Activated naive CD4-positive, alpha-beta T cell treated with anti-CD3 and anti-CD28 coated beads, Interleukin-2, amount 10 ng/mL, durations not matched to agents 7 days and 5 days (primary cell): ENCODE results near the gene HEXA.
"Not testable (repeated sequence)": the region's sequence is repeated elsewhere in the genome, so short reads cannot be mapped to it uniquely, and the experiment has no call there.

Experiments used
- CTCF ChIA-PET: fragments of 350-600 bp; sonication (Branson Sonifier 250); formaldehyde crosslinking; loops from one replicate; lab custom pipeline; 2021; ENCODE audit warnings: antibody characterized with exemption; lab: Charles Lee
- DNase-seq: peaks from one replicate; pipeline ENCODE4 v3.0.0-alpha.2; 2020
- H3K27ac Mint-ChIP-seq: one replicate; pipeline ENCODE4 v1.8.0; 2021; ENCODE audit warnings: mild to moderate bottlenecking, moderate library complexity, mixed read lengths
- H3K27me3 Mint-ChIP-seq: one replicate; pipeline ENCODE4 v1.8.0; 2021; ENCODE audit warnings: mild to moderate bottlenecking, mixed read lengths
- H3K36me3 Mint-ChIP-seq: one replicate; pipeline ENCODE4 v1.8.0; 2021; ENCODE audit warnings: mixed read lengths
- H3K4me1 Mint-ChIP-seq: one replicate; pipeline ENCODE4 v1.8.0; 2021; ENCODE audit warnings: mixed read lengths
- H3K4me3 Mint-ChIP-seq: one replicate; pipeline ENCODE4 v1.8.0; 2021; ENCODE audit warnings: mild to moderate bottlenecking, moderate library complexity, mixed read lengths
- H3K9me3 Mint-ChIP-seq: one replicate; pipeline ENCODE4 v1.8.0; 2021; ENCODE audit warnings: mixed read lengths

HEXA gene

GRCh38 chr15:72396331-72396730 lies 20.5 kb upstream of the HEXA start:
- H3K9me3 Mint-ChIP-seq, H3K27me3 Mint-ChIP-seq, H3K36me3 Mint-ChIP-seq, CTCF ChIA-PET, DNase-seq, H3K4me1 Mint-ChIP-seq, H3K4me3 Mint-ChIP-seq, H3K27ac Mint-ChIP-seq: not testable (repeated sequence)

GRCh38 chr15:72389231-72389630 lies 13.4 kb upstream of the HEXA start:
- Mint-ChIP-seq H3K4me3 (no peak overlapping the region), H3K9me3 (no peaks in the 10 kb centered on the region), H3K36me3 (no peaks in the 10 kb centered on the region), H3K27ac (no peak overlapping the region), H3K27me3 (peaks cover 9% of the 10 kb centered on the region), H3K4me1 (no peaks in the 10 kb centered on the region)
- no peak for DNase-seq
- CTCF ChIA-PET = no interaction called here

- H3K9me3 Mint-ChIP-seq = no peaks in the 10 kb centered on the region
- CTCF ChIA-PET = no interaction called here
- H3K4me3 Mint-ChIP-seq = no peak overlapping the region
- no peaks in the 10 kb centered on the region for H3K36me3 Mint-ChIP-seq
- peaks cover 17% of the 10 kb centered on the region for H3K27me3 Mint-ChIP-seq
- no peak overlapping the region for H3K27ac Mint-ChIP-seq
- no peak for DNase-seq
- no peaks in the 10 kb centered on the region for H3K4me1 Mint-ChIP-seq
These were observed 11.9 kb upstream of the HEXA start for GRCh38 chr15:72387741-72388140.

- DNase-seq = no peak
- no peak overlapping the region for H3K27ac Mint-ChIP-seq
- H3K9me3 Mint-ChIP-seq = no peaks in the 10 kb centered on the region
- H3K36me3 Mint-ChIP-seq = no peaks in the 10 kb centered on the region
- peaks cover 3% of the 10 kb centered on the region for H3K4me1 Mint-ChIP-seq
- peaks cover 13% of the 10 kb centered on the region for H3K27me3 Mint-ChIP-seq
- no peak overlapping the region for H3K4me3 Mint-ChIP-seq
- CTCF ChIA-PET = no interaction called here
These were observed 6.3 kb upstream of the HEXA start for GRCh38 chr15:72382146-72382545.

GRCh38 chr15:72380743-72381142 lies 4.9 kb upstream of the HEXA start:
- Mint-ChIP-seq H3K36me3 (peaks cover 3% of the 10 kb centered on the region), H3K4me3 (no peak overlapping the region), H3K27ac (no peak overlapping the region), H3K4me1 (peaks cover 14% of the 10 kb centered on the region), H3K27me3 (peaks cover 18% of the 10 kb centered on the region), H3K9me3 (no peaks in the 10 kb centered on the region)
- no peak for DNase-seq
- CTCF ChIA-PET = no interaction called here

GRCh38 chr15:72379856-72380430 lies 4.1 kb upstream of the HEXA start:
- Mint-ChIP-seq H3K4me3 (no peak overlapping the region), H3K27me3 (peaks cover 19% of the 10 kb centered on the region), H3K4me1 (peaks cover 22% of the 10 kb centered on the region), H3K36me3 (peaks cover 8% of the 10 kb centered on the region), H3K27ac (no peak overlapping the region), H3K9me3 (no peaks in the 10 kb centered on the region)
- CTCF ChIA-PET = no interaction called here
- DNase-seq = no peak

- CTCF ChIA-PET, H3K4me3 Mint-ChIP-seq, DNase-seq, H3K9me3 Mint-ChIP-seq, H3K27ac Mint-ChIP-seq, H3K36me3 Mint-ChIP-seq: not testable (repeated sequence)
- H3K27me3 Mint-ChIP-seq = peaks cover 17% of the 10 kb centered on the region
- H3K4me1 Mint-ChIP-seq = peaks cover 30% of the 10 kb centered on the region
These were observed 3.3 kb upstream of the HEXA start for GRCh38 chr15:72379106-72379505.

- H3K27me3 Mint-ChIP-seq = peaks cover 10% of the 10 kb centered on the region
- CTCF ChIA-PET = no interaction called here
- peaks cover 41% of the 10 kb centered on the region for H3K4me1 Mint-ChIP-seq
- H3K9me3 Mint-ChIP-seq = no peaks in the 10 kb centered on the region
- no peak overlapping the region for H3K4me3 Mint-ChIP-seq
- DNase-seq = no peak
- no peak overlapping the region for H3K27ac Mint-ChIP-seq
- peaks cover 11% of the 10 kb centered on the region for H3K36me3 Mint-ChIP-seq
These were observed 1.5 kb upstream of the HEXA start for GRCh38 chr15:72377331-72377730.

- Mint-ChIP-seq H3K36me3 (peaks cover 16% of the 10 kb centered on the region), H3K27me3 (peaks cover 10% of the 10 kb centered on the region), H3K27ac (peak overlapping the region; percentile 98), H3K9me3 (no peaks in the 10 kb centered on the region), H3K4me1 (peaks cover 44% of the 10 kb centered on the region), H3K4me3 (peak overlapping the region; percentile 86)
- no peak for DNase-seq
- CTCF ChIA-PET = interaction anchor here (1.3 to 1.8 kb wide), 2 partner anchors 9 to 102 kb away, joined by 3 to 4 read pairs; no protein-coding TSS in a partner anchor
These were observed 341 bp downstream of the HEXA start for GRCh38 chr15:72375501-72375845.

- no peak overlapping the region for H3K27ac Mint-ChIP-seq
- CTCF ChIA-PET = no interaction called here
- peaks cover 29% of the 10 kb centered on the region for H3K36me3 Mint-ChIP-seq
These were observed 3.5 kb downstream of the HEXA start for GRCh38 chr15:72372361-72372760.

GRCh38 chr15:72369964-72370363 lies 5.8 kb downstream of the HEXA start:
- Mint-ChIP-seq H3K9me3 (no peaks in the 10 kb centered on the region), H3K27ac (no peak overlapping the region), H3K4me1 (peaks cover 48% of the 10 kb centered on the region), H3K27me3 (no peaks in the 10 kb centered on the region), H3K36me3 (peaks cover 34% of the 10 kb centered on the region), H3K4me3 (no peak overlapping the region)
- CTCF ChIA-PET = no interaction called here
- DNase-seq = no peak

More at GRCh38 chr15:72372361-72372760, 3.5 kb downstream of the HEXA start:
- Mint-ChIP-seq H3K9me3 (no peaks in the 10 kb centered on the region), H3K4me1 (peaks cover 46% of the 10 kb centered on the region), H3K4me3 (no peak overlapping the region), H3K27me3 (peaks cover 10% of the 10 kb centered on the region)
- DNase-seq = no peak

- CTCF ChIA-PET = no interaction called here
- Mint-ChIP-seq H3K9me3 (no peaks in the 10 kb centered on the region), H3K4me1 (peaks cover 39% of the 10 kb centered on the region), H3K27ac (no peak overlapping the region), H3K36me3 (peaks cover 30% of the 10 kb centered on the region), H3K27me3 (no peaks in the 10 kb centered on the region), H3K4me3 (no peak overlapping the region)
- no peak for DNase-seq
These were observed 6.9 kb downstream of the HEXA start for GRCh38 chr15:72368899-72369298.

- Mint-ChIP-seq H3K4me3 (no peak overlapping the region), H3K27me3 (no peaks in the 10 kb centered on the region), H3K4me1 (peaks cover 34% of the 10 kb centered on the region), H3K27ac (no peak overlapping the region), H3K36me3 (peaks cover 32% of the 10 kb centered on the region), H3K9me3 (no peaks in the 10 kb centered on the region)
- no peak for DNase-seq
- CTCF ChIA-PET = no interaction called here
These were observed 7.5 kb downstream of the HEXA start for GRCh38 chr15:72368325-72368724.

- Mint-ChIP-seq H3K4me3 (no peak overlapping the region), H3K27ac (peak overlapping the region; percentile 42), H3K27me3 (no peaks in the 10 kb centered on the region), H3K36me3 (peaks cover 30% of the 10 kb centered on the region), H3K4me1 (peaks cover 26% of the 10 kb centered on the region), H3K9me3 (no peaks in the 10 kb centered on the region)
- CTCF ChIA-PET = interaction anchor here (1.6 kb wide), 1 partner anchor 8 kb away, joined by 3 read pairs; no protein-coding TSS in a partner anchor
- DNase-seq = peak; percentile 60
These were observed 10.0 kb downstream of the HEXA start for GRCh38 chr15:72365844-72366243.

- Mint-ChIP-seq H3K27me3 (no peaks in the 10 kb centered on the region), H3K4me1 (peaks cover 17% of the 10 kb centered on the region), H3K9me3 (no peaks in the 10 kb centered on the region), H3K27ac (no peak overlapping the region), H3K36me3 (peaks cover 8% of the 10 kb centered on the region), H3K4me3 (no peak overlapping the region)
- no peak for DNase-seq
- CTCF ChIA-PET = no interaction called here
These were observed 14.6 kb downstream of the HEXA start for GRCh38 chr15:72361176-72361575.
